H9 (cell line): Measurements from ENCODE around the gene EPAS1. TPM values are rescaled to one million over a fixed set of nuclear protein-coding genes. Genes with fewer than 3 reads are reported as not detected.
A peak's percentile ranks its signal among the peaks of the same experiment; 100 is the strongest.

Experiments
- DNase-seq: peaks from one replicate; pipeline ENCODE4 v3.0.0-alpha.2; 2017
- H2AFZ ChIP-seq: one replicate; pipeline ENCODE4 v1.6.1; 2013; ENCODE audit warnings: mild to moderate bottlenecking, low read length, control low read depth, moderate library complexity
- H2AK5ac ChIP-seq: 2 replicates; pipeline ENCODE4 v1.6.1; 2013; ENCODE audit warnings: low read length, control low read depth, mixed read lengths; ENCODE audit not compliant: insufficient read length
- H2BK120ac ChIP-seq: one replicate; pipeline ENCODE4 v1.6.1; 2013; ENCODE audit warnings: low read depth, mild to moderate bottlenecking, low read length, control low read depth, inconsistent platforms; ENCODE audit not compliant: poor library complexity, severe bottlenecking
- H2BK12ac ChIP-seq: 2 replicates; pipeline ENCODE4 v1.6.1; 2013; ENCODE audit warnings: low read length, control low read depth, mixed read lengths, low read depth; ENCODE audit not compliant: insufficient read length
- H2BK15ac ChIP-seq: 2 replicates; pipeline ENCODE4 v1.6.1; 2013; ENCODE audit warnings: low read depth, low read length, control low read depth
- H2BK20ac ChIP-seq: one replicate; pipeline ENCODE4 v1.6.1; 2013; ENCODE audit warnings: low read depth, mild to moderate bottlenecking, low read length, control low read depth, inconsistent platforms; ENCODE audit not compliant: poor library complexity, severe bottlenecking
- H2BK5ac ChIP-seq: 2 replicates; pipeline ENCODE4 v1.6.1; 2013; ENCODE audit warnings: low read length, control low read depth, mixed read lengths; ENCODE audit not compliant: insufficient read length
- H3K14ac ChIP-seq: 2 replicates; pipeline ENCODE4 v1.6.1; 2013; ENCODE audit warnings: low read length, control low read depth; ENCODE audit not compliant: insufficient read depth
- H3K18ac ChIP-seq: 2 replicates; pipeline ENCODE4 v1.6.1; 2013; ENCODE audit warnings: low read depth, mild to moderate bottlenecking, mixed read lengths, low read length, control low read depth; ENCODE audit not compliant: insufficient read length
- H3K23ac ChIP-seq: 2 replicates; pipeline ENCODE4 v1.6.1; 2013; ENCODE audit warnings: low read length, control low read depth, mixed read lengths, low read depth; ENCODE audit not compliant: insufficient read length
- H3K23me2 ChIP-seq: 2 replicates; pipeline ENCODE4 v1.6.1; 2013; ENCODE audit warnings: low read depth, mild to moderate bottlenecking, mixed read lengths, low read length, control low read depth; ENCODE audit not compliant: insufficient read length, poor library complexity, severe bottlenecking
- H3K27ac ChIP-seq: 2 replicates; pipeline ENCODE4 v1.5.1; 2013; ENCODE audit warnings: low read length, control low read depth, mixed read lengths, low read depth; ENCODE audit not compliant: insufficient read length
- H3K27me3 ChIP-seq: 2 replicates; pipeline ENCODE4 v1.6.1; 2013; ENCODE audit warnings: low read length, control low read depth, inconsistent platforms; ENCODE audit not compliant: insufficient read depth
- H3K4ac ChIP-seq: 2 replicates; pipeline ENCODE4 v1.6.1; 2013; ENCODE audit warnings: low read depth, mild to moderate bottlenecking, control low read depth, inconsistent platforms, low read length, moderate library complexity
- H3K4me1 ChIP-seq: 2 replicates; pipeline ENCODE4 v1.6.1; 2013; ENCODE audit warnings: low read length, control low read depth, inconsistent platforms; ENCODE audit not compliant: insufficient read depth
- H3K4me2 ChIP-seq: 2 replicates; pipeline ENCODE4 v1.6.1; 2013; ENCODE audit warnings: low read length, control low read depth, mixed read lengths; ENCODE audit not compliant: insufficient read length, insufficient read depth
- H3K56ac ChIP-seq: 2 replicates; pipeline ENCODE4 v1.6.1; 2013; ENCODE audit warnings: low read depth, mild to moderate bottlenecking, mixed read lengths, low read length, control low read depth; ENCODE audit not compliant: insufficient read length
- H3K79me1 ChIP-seq: 2 replicates; pipeline ENCODE4 v1.6.1; 2013; ENCODE audit warnings: low read depth, mild to moderate bottlenecking, moderate library complexity, low read length, control low read depth, inconsistent platforms; ENCODE audit not compliant: insufficient read depth, poor library complexity, severe bottlenecking
- H3K79me2 ChIP-seq: 2 replicates; pipeline ENCODE4 v1.6.1; 2013; ENCODE audit warnings: low read length, control low read depth, inconsistent platforms; ENCODE audit not compliant: insufficient read depth
- H3K9ac ChIP-seq: 2 replicates; pipeline ENCODE4 v1.6.1; 2013; ENCODE audit warnings: low read length, control low read depth, mixed read lengths; ENCODE audit not compliant: insufficient read length; ENCODE audit errors: extremely low read depth
- H3K9me3 ChIP-seq: one replicate; pipeline ENCODE4 v1.6.1; 2013; ENCODE audit warnings: low read depth, low read length, inconsistent platforms; ENCODE audit not compliant: control insufficient read depth
- H3T11ph ChIP-seq: one replicate; pipeline ENCODE4 v1.6.1; 2013; ENCODE audit warnings: mild to moderate bottlenecking, low read length, control low read depth, inconsistent platforms
- H4K20me1 ChIP-seq: one replicate; pipeline ENCODE4 v1.6.1; 2013; ENCODE audit not compliant: control insufficient read depth, insufficient read length, insufficient read depth
- H4K5ac ChIP-seq: 2 replicates; pipeline ENCODE4 v1.6.1; 2013; ENCODE audit warnings: low read depth, mild to moderate bottlenecking, mixed read lengths, low read length, control low read depth; ENCODE audit not compliant: insufficient read length
- H4K8ac ChIP-seq: replicated peaks from 2 replicates; pipeline ENCODE4 v1.6.1; 2013; ENCODE audit warnings: low read length, control low read depth, mixed read lengths, low read depth; ENCODE audit not compliant: insufficient read length
- H4K91ac ChIP-seq: 2 replicates; pipeline ENCODE4 v1.6.1; 2013; ENCODE audit warnings: low read depth, mild to moderate bottlenecking, moderate library complexity, mixed read lengths, low read length, control low read depth; ENCODE audit not compliant: insufficient read length
- H3K27ac Mint-ChIP-seq, 3 experiments: 2 replicates in 2 of 3; 3 replicates in 1 of 3; pipeline ENCODE4 v1.8.0; 2020 to 2021; ENCODE audit warnings: mixed read lengths in 3 of 3, mild to moderate bottlenecking in 1 of 3, moderate library complexity in 1 of 3
- H3K27me3 Mint-ChIP-seq: 2 replicates; pipeline ENCODE4 v1.8.0; 2021; ENCODE audit warnings: low read depth, mild to moderate bottlenecking, moderate library complexity, mixed read lengths
- H3K36me3 Mint-ChIP-seq, 3 experiments: 2 replicates in 2 of 3; 3 replicates in 1 of 3; pipeline ENCODE4 v1.8.0; 2020 to 2021; ENCODE audit warnings: low read depth in 3 of 3, mixed read lengths in 3 of 3; ENCODE audit not compliant: insufficient read depth in 1 of 3
- H3K4me1 Mint-ChIP-seq, 2 experiments: 2 replicates each; pipeline ENCODE4 v1.8.0; 2020; ENCODE audit warnings: mixed read lengths in 2 of 2
- H3K4me3 Mint-ChIP-seq, 2 experiments: 2 replicates in 1 of 2; 3 replicates in 1 of 2; pipeline ENCODE4 v1.8.0; 2020 to 2021; ENCODE audit warnings: mild to moderate bottlenecking in 2 of 2, mixed read lengths in 2 of 2, moderate library complexity in 1 of 2
- H3K9me3 Mint-ChIP-seq, 2 experiments: 2 replicates in 1 of 2; 3 replicates in 1 of 2; pipeline ENCODE4 v1.8.0; 2020; ENCODE audit warnings: mild to moderate bottlenecking in 2 of 2, mixed read lengths in 2 of 2, moderate library complexity in 1 of 2
- WGBS: extraction: QIAGEN DNeasy Blood & Tissue Kit; methylation state at CpG from one replicate; pipeline ENCODE4 v1.1.7; 2013; ENCODE audit warnings: missing lambda C conversion rate, low lambda C conversion rate, mixed read lengths; ENCODE audit not compliant: insufficient read length; ENCODE audit errors: extremely low coverage; 5-methylcytosine and 5-hydroxymethylcytosine counted together
- total RNA-seq: library from RNA; stranded (reverse); gene quantifications from 2 replicates; pipeline ENCODE4 v1.2.1, GENCODE V29; 2021
- TF ChIP-seq, protein P1 (sequence below): fragments of 200-600 bp; sonication (generic); conservative IDR thresholded peaks from 3 replicates; pipeline ENCODE4 v1.8.0; 2021; ENCODE audit warnings: antibody characterized with exemption, mild to moderate bottlenecking

The EPAS1 gene
- total RNA-seq, 1 experiment from 2014 or later: 1.1 TPM

DNA sequence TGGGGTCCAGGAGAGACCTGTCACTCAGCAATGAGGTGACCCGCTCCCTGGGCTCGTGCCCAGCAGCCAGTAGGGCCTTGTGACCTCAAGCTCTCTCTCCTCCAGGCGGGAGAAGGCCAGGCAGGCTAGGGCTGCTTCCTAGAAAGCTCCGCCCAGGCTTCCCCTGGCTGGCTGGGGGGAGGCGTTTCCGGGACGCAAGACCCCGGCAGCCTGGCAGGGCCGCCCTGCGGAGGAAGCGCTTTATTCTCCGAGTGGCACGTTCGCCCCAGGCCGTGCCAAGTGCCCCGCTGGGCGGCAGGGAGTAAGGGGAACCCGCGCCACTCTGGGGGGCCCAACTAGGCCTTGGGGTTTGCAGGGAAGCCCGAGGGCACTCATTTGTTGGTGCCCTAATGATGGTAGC, 21.2 kb upstream of the EPAS1 start:
- Histone ChIP-seq H3K14ac (no peak overlapping the region), H2BK120ac (no peak overlapping the region), H3K27me3 (no peaks in the 10 kb centered on the region), H4K5ac (no peak overlapping the region), H3K18ac (no peak overlapping the region), H3K23me2 (no peaks in the 10 kb centered on the region), H3K56ac (no peak overlapping the region), H4K8ac (no peak overlapping the region), H3K9me3 (no peaks in the 10 kb centered on the region), H3K79me1 (no peaks in the 10 kb centered on the region), H3K4me2 (no peak overlapping the region), H3K79me2 (no peaks in the 10 kb centered on the region), H3T11ph (no peak overlapping the region), H3K9ac (no peak overlapping the region), H2AFZ (no peak overlapping the region), H4K20me1 (no peaks in the 10 kb centered on the region), H4K91ac (no peak overlapping the region), H2BK15ac (no peak overlapping the region), H2BK5ac (no peak overlapping the region), H3K27ac (no peak overlapping the region), H3K23ac (no peak overlapping the region), H3K4me1 (no peaks in the 10 kb centered on the region), H3K4ac (no peak overlapping the region), H2BK20ac (no peak overlapping the region), H2AK5ac (no peak overlapping the region), H2BK12ac (no peak overlapping the region)
- Mint-ChIP-seq H3K36me3 (no peaks in the 10 kb centered on the region; a peak in 1 of 7 replicates), H3K4me1 (peaks cover 10% of the 10 kb centered on the region in 2 experiments), H3K27ac (no peak overlapping the region), H3K9me3 (no peaks in the 10 kb centered on the region), H3K27me3 (peaks cover 9% of the 10 kb centered on the region), H3K4me3 (no peak overlapping the region)
- WGBS: no CpG with 5 or more reads among the region's 20 CpGs
- DNase-seq: peak; percentile 85
- TF ChIP-seq, protein P1, sequence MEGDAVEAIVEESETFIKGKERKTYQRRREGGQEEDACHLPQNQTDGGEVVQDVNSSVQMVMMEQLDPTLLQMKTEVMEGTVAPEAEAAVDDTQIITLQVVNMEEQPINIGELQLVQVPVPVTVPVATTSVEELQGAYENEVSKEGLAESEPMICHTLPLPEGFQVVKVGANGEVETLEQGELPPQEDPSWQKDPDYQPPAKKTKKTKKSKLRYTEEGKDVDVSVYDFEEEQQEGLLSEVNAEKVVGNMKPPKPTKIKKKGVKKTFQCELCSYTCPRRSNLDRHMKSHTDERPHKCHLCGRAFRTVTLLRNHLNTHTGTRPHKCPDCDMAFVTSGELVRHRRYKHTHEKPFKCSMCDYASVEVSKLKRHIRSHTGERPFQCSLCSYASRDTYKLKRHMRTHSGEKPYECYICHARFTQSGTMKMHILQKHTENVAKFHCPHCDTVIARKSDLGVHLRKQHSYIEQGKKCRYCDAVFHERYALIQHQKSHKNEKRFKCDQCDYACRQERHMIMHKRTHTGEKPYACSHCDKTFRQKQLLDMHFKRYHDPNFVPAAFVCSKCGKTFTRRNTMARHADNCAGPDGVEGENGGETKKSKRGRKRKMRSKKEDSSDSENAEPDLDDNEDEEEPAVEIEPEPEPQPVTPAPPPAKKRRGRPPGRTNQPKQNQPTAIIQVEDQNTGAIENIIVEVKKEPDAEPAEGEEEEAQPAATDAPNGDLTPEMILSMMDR: no peak
